GM12891 (cell line): ENCODE data around the gene ARMC9.

Experiments
- PAX5 ChIP-seq: IDR thresholded peaks from 2 replicates; pipeline ENCODE4 v1.6.1; 2011; ENCODE audit warnings: low read length, moderate library complexity, mild to moderate bottlenecking; ENCODE audit not compliant: insufficient read depth, severe bottlenecking
- POLR2A ChIP-seq: IDR thresholded peaks from 2 replicates; pipeline ENCODE4 v1.6.1; 2011; ENCODE audit warnings: low read depth, low read length, control low read depth
- POLR2AphosphoS5 ChIP-seq: IDR thresholded peaks from 2 replicates; pipeline ENCODE4 v1.6.1; 2011; ENCODE audit warnings: low read depth, low read length, control low read depth
- POU2F2 ChIP-seq: IDR thresholded peaks from 2 replicates; pipeline ENCODE4 v1.6.1; 2011; ENCODE audit warnings: low read depth, mild to moderate bottlenecking, control low read depth, low read length, moderate library complexity
- SPI1 ChIP-seq: IDR thresholded peaks from 2 replicates; pipeline ENCODE4 v1.6.1; 2011; ENCODE audit warnings: low read depth, low read length, control low read depth
- TAF1 ChIP-seq: IDR thresholded peaks from 2 replicates; pipeline ENCODE4 v1.6.1; 2011; ENCODE audit warnings: low read depth, low read length, control low read depth

- TF ChIP-seq POLR2A (no peak), POLR2AphosphoS5 (no peak), TAF1 (no peak), SPI1 (no peak), PAX5 (no peak), POU2F2 (no peak)
These were observed 78.6 kb downstream of the ARMC9 start for GRCh38 chr2:231276987-231277386.
